ENCODE results near the gene SFTPB.

Gene SFTPB

GRCh38 chr2:85680707-85681371 is 12.8 kb upstream of the SFTPB start:
- no CpG with 5 or more reads among the region's 2 CpGs for WGBS, 2 donors (ENCODE audit: extremely low coverage in 2 of 2, insufficient read length in 2 of 2, insufficient replicate concordance in 1 of 2)

GRCh38 chr2:85678794-85679672 is 11.0 kb upstream of the SFTPB start:
- H2BK120ac ChIP-seq (ENCODE audit: low read depth, low read length): no peak overlapping the region
- no peak overlapping the region for H3K14ac ChIP-seq (ENCODE audit: low read length)
- H2BK15ac ChIP-seq (ENCODE audit: low read length): no peak overlapping the region
- H4K91ac ChIP-seq (ENCODE audit: low read depth, low read length, poor library complexity): no peak overlapping the region
- H3K9ac ChIP-seq (ENCODE audit: low read depth, low read length, poor library complexity): no peak overlapping the region
- H3K9me3 ChIP-seq (replicated peaks in 1 of 2; ENCODE audit: control insufficient read depth in 2 of 2, insufficient read depth in 1 of 2, low read depth in 1 of 2, low read length in 2 of 2): no peaks in the 10 kb centered on the region
- H3K4me3 ChIP-seq (ENCODE audit: low read length in 2 of 2): no peak overlapping the region
- H3K27me3 ChIP-seq (ENCODE audit: control insufficient read depth in 3 of 3, insufficient read depth in 3 of 3, low read depth in 1 of 3, low read length in 3 of 3): peaks cover 0 to 21% (median 0%) of the 10 kb centered on the region in 3 experiments
- DNase-seq (ENCODE audit: low spot score): peak; percentile 57
- no peak overlapping the region for H2BK12ac ChIP-seq (ENCODE audit: low read length)
- H3K36me3 ChIP-seq (replicated peaks in 1 of 2; ENCODE audit: control insufficient read depth in 2 of 2, insufficient read depth in 2 of 2, low read length in 2 of 2): no peaks in the 10 kb centered on the region
- H2AFZ ChIP-seq (ENCODE audit: low read length): peak overlapping the region; percentile 12
- peak overlapping the region; percentile 55 for H3K18ac ChIP-seq (ENCODE audit: low read length)
- peak overlapping the region; percentile 72 for H2AK5ac ChIP-seq (ENCODE audit: low read depth, low read length)
- H2BK5ac ChIP-seq (ENCODE audit: low read length): no peak overlapping the region
- H3K4ac ChIP-seq (ENCODE audit: low read length): no peak overlapping the region
- no peaks in the 10 kb centered on the region for H3K79me1 ChIP-seq (ENCODE audit: low read depth, low read length)
- H3K27ac ChIP-seq (replicated peaks; ENCODE audit: low read length): no peak overlapping the region
- WGBS, 2 donors (ENCODE audit: extremely low coverage in 2 of 2, insufficient read length in 2 of 2, insufficient replicate concordance in 1 of 2): no CpG with 5 or more reads among the region's 25 CpGs
- peak overlapping the region; percentile 21 for H3K4me2 ChIP-seq (ENCODE audit: insufficient read depth, low read length, poor library complexity, severe bottlenecking)
- peak overlapping the region; percentile 90 for H3K23ac ChIP-seq (ENCODE audit: low read depth, low read length, poor library complexity)
- H4K8ac ChIP-seq (ENCODE audit: low read depth, low read length): no peak overlapping the region
- no peaks in the 10 kb centered on the region for H3K4me1 ChIP-seq (ENCODE audit: control insufficient read depth in 2 of 2, insufficient read depth in 1 of 2, low read depth in 1 of 2, low read length in 2 of 2)

More at GRCh38 chr2:85680707-85681371, 12.8 kb upstream of the SFTPB start:
- no peaks in the 10 kb centered on the region for H3K36me3 ChIP-seq (replicated peaks in 1 of 2; ENCODE audit: control insufficient read depth in 2 of 2, insufficient read depth in 2 of 2, low read length in 2 of 2)
- H3K27me3 ChIP-seq (ENCODE audit: control insufficient read depth in 3 of 3, insufficient read depth in 3 of 3, low read depth in 1 of 3, low read length in 3 of 3): peaks cover 0 to 10% (median 0%) of the 10 kb centered on the region in 3 experiments
- no peak overlapping the region for H3K4me2 ChIP-seq (ENCODE audit: insufficient read depth, low read length, poor library complexity, severe bottlenecking)
- H2AK5ac ChIP-seq (ENCODE audit: low read depth, low read length): peak overlapping the region; percentile 64
- no peak overlapping the region for H2BK5ac ChIP-seq (ENCODE audit: low read length)
- no peak overlapping the region for H2BK15ac ChIP-seq (ENCODE audit: low read length)
- H3K27ac ChIP-seq (replicated peaks; ENCODE audit: low read length): no peak overlapping the region
- no peak overlapping the region for H4K91ac ChIP-seq (ENCODE audit: low read depth, low read length, poor library complexity)
- no peaks in the 10 kb centered on the region for H3K4me1 ChIP-seq (ENCODE audit: control insufficient read depth in 2 of 2, insufficient read depth in 1 of 2, low read depth in 1 of 2, low read length in 2 of 2)
- H2AFZ ChIP-seq (ENCODE audit: low read length): no peak overlapping the region
- no peak overlapping the region for H3K4ac ChIP-seq (ENCODE audit: low read length)
- no peak overlapping the region for H3K23ac ChIP-seq (ENCODE audit: low read depth, low read length, poor library complexity)
- no peak overlapping the region for H2BK12ac ChIP-seq (ENCODE audit: low read length)
- H2BK120ac ChIP-seq (ENCODE audit: low read depth, low read length): no peak overlapping the region
- H3K18ac ChIP-seq (ENCODE audit: low read length): no peak overlapping the region
- H4K8ac ChIP-seq (ENCODE audit: low read depth, low read length): no peak overlapping the region
- H3K14ac ChIP-seq (ENCODE audit: low read length): no peak overlapping the region
- no peak for DNase-seq (ENCODE audit: low spot score)
- no peaks in the 10 kb centered on the region for H3K79me1 ChIP-seq (ENCODE audit: low read depth, low read length)
- no peak overlapping the region for H3K4me3 ChIP-seq (ENCODE audit: low read length in 2 of 2)
- H3K9ac ChIP-seq (ENCODE audit: low read depth, low read length, poor library complexity): no peak overlapping the region
- peaks cover 0 to 2% of the 10 kb centered on the region in 2 donors for H3K9me3 ChIP-seq (replicated peaks in 1 of 2; ENCODE audit: control insufficient read depth in 2 of 2, insufficient read depth in 1 of 2, low read depth in 1 of 2, low read length in 2 of 2)

- H4K91ac ChIP-seq (ENCODE audit: low read depth, low read length, poor library complexity): no peak overlapping the region
- H3K14ac ChIP-seq (ENCODE audit: low read length): no peak overlapping the region
- no peak overlapping the region for H3K4me3 ChIP-seq (ENCODE audit: low read length in 2 of 2)
- no peak overlapping the region for H3K4ac ChIP-seq (ENCODE audit: low read length)
- H2BK5ac ChIP-seq (ENCODE audit: low read length): no peak overlapping the region
- peak overlapping the region; percentile 72 for H2AK5ac ChIP-seq (ENCODE audit: low read depth, low read length)
- no CpG with 5 or more reads among the region's 3 CpGs for WGBS, 2 donors (ENCODE audit: extremely low coverage in 2 of 2, insufficient read length in 2 of 2, insufficient replicate concordance in 1 of 2)
- H3K36me3 ChIP-seq (replicated peaks in 1 of 2; ENCODE audit: control insufficient read depth in 2 of 2, insufficient read depth in 2 of 2, low read length in 2 of 2): no peaks in the 10 kb centered on the region
- no peak overlapping the region for H3K9ac ChIP-seq (ENCODE audit: low read depth, low read length, poor library complexity)
- H3K4me2 ChIP-seq (ENCODE audit: insufficient read depth, low read length, poor library complexity, severe bottlenecking): no peak overlapping the region
- peak overlapping the region; percentile 55 for H3K18ac ChIP-seq (ENCODE audit: low read length)
- no peaks in the 10 kb centered on the region for H3K4me1 ChIP-seq (ENCODE audit: control insufficient read depth in 2 of 2, insufficient read depth in 1 of 2, low read depth in 1 of 2, low read length in 2 of 2)
- H2BK120ac ChIP-seq (ENCODE audit: low read depth, low read length): no peak overlapping the region
- no peak overlapping the region for H2AFZ ChIP-seq (ENCODE audit: low read length)
- peak overlapping the region; percentile 14 for H3K23ac ChIP-seq (ENCODE audit: low read depth, low read length, poor library complexity)
- no peak for DNase-seq (ENCODE audit: low spot score)
- no peak overlapping the region for H4K8ac ChIP-seq (ENCODE audit: low read depth, low read length)
- H3K79me1 ChIP-seq (ENCODE audit: low read depth, low read length): no peaks in the 10 kb centered on the region
- H2BK12ac ChIP-seq (ENCODE audit: low read length): no peak overlapping the region
- H3K9me3 ChIP-seq (replicated peaks in 1 of 2; ENCODE audit: control insufficient read depth in 2 of 2, insufficient read depth in 1 of 2, low read depth in 1 of 2, low read length in 2 of 2): no peaks in the 10 kb centered on the region
- no peak overlapping the region for H2BK15ac ChIP-seq (ENCODE audit: low read length)
- peaks cover 0 to 21% (median 0%) of the 10 kb centered on the region in 3 experiments for H3K27me3 ChIP-seq (ENCODE audit: control insufficient read depth in 3 of 3, insufficient read depth in 3 of 3, low read depth in 1 of 3, low read length in 3 of 3)
- H3K27ac ChIP-seq (replicated peaks; ENCODE audit: low read length): no peak overlapping the region
These were observed 10.4 kb upstream of the SFTPB start for GRCh38 chr2:85678377-85678776.
